Hepatocyte (in vitro differentiated cells): ENCODE data around the gene CLMP. TPM values are rescaled to one million over a fixed set of nuclear protein-coding genes. Genes with fewer than 3 reads are reported as not detected.

Experiments used
- DNase-seq: peaks from one replicate; pipeline ENCODE4 v3.0.0-alpha.2; 2016; ENCODE audit warnings: low spot score
- H2AFZ ChIP-seq: fragments of 200-600 bp; sonication (generic); 2 replicates; pipeline ENCODE4 v1.6.0; 2016; ENCODE audit warnings: antibody characterized with exemption, mild to moderate bottlenecking
- H3K27ac ChIP-seq: fragments of 200-600 bp; sonication (generic); 2 replicates; pipeline ENCODE4 v1.5.1; 2016; ENCODE audit warnings: mild to moderate bottlenecking
- H3K27me3 ChIP-seq: fragments of 200-600 bp; sonication (generic); 2 replicates; pipeline ENCODE4 v1.6.1; 2016
- H3K36me3 ChIP-seq: fragments of 200-600 bp; sonication (generic); replicated peaks from 2 replicates; pipeline ENCODE4 v1.5.1; 2016; ENCODE audit warnings: low read depth; ENCODE audit not compliant: insufficient read depth
- H3K4me1 ChIP-seq: fragments of 200-600 bp; sonication (generic); 2 replicates; pipeline ENCODE4 v1.5.1; 2016; ENCODE audit warnings: mild to moderate bottlenecking, moderate library complexity; ENCODE audit not compliant: insufficient read depth
- H3K4me2 ChIP-seq: fragments of 200-600 bp; sonication (generic); 2 replicates; pipeline ENCODE4 v1.6.0; 2016
- H3K4me3 ChIP-seq: fragments of 200-600 bp; sonication (generic); 2 replicates; pipeline ENCODE4 v1.5.1; 2016; ENCODE audit warnings: mild to moderate bottlenecking
- H3K79me2 ChIP-seq: fragments of 200-600 bp; sonication (generic); 2 replicates; pipeline ENCODE4 v1.6.0; 2017; ENCODE audit warnings: mild to moderate bottlenecking
- H3K9me2 ChIP-seq: fragments of 200-600 bp; sonication (generic); replicated peaks from 2 replicates; pipeline ENCODE4 v1.6.0; 2017; ENCODE audit warnings: mild to moderate bottlenecking; ENCODE audit not compliant: insufficient read depth
- H3K9me3 ChIP-seq: fragments of 200-600 bp; sonication (generic); 2 replicates; pipeline ENCODE4 v1.5.1; 2016; ENCODE audit warnings: low read depth, mild to moderate bottlenecking
- H4K20me1 ChIP-seq: fragments of 200-600 bp; sonication (generic); 2 replicates; pipeline ENCODE4 v1.6.0; 2016; ENCODE audit warnings: mild to moderate bottlenecking; ENCODE audit not compliant: insufficient read depth, poor library complexity, severe bottlenecking
- EZH2 ChIP-seq: fragments of 200-600 bp; sonication (generic); IDR thresholded peaks from 2 replicates; pipeline ENCODE4 v1.6.1; 2016; ENCODE audit warnings: antibody characterized with exemption, mild to moderate bottlenecking, borderline replicate concordance
- EZH2phosphoT487 ChIP-seq: fragments of 200-600 bp; sonication (generic); IDR thresholded peaks from one replicate; pipeline ENCODE4 v1.6.1; 2018; ENCODE audit warnings: antibody characterized with exemption, mild to moderate bottlenecking, low read depth, moderate library complexity; ENCODE audit not compliant: unreplicated experiment, severe bottlenecking
- WGBS: methylation state at CpG from one replicate; pipeline ENCODE4 v1.1.6; 2016; ENCODE audit warnings: low lambda C conversion rate; ENCODE audit errors: missing lambda C conversion rate; 5-methylcytosine and 5-hydroxymethylcytosine counted together
- polyA plus RNA-seq: library from polyadenylated mRNA; unstranded; fragments of >200 nt; fragmentation: Nextera tagmentation; extraction: Ambion mirVana; gene quantifications from 2 replicates; pipeline ENCODE4 v1.2.1, GENCODE V29; 2016
- total RNA-seq: library from RNA; depleted of rRNA; stranded (reverse); fragments of >200 nt; gene quantifications from 2 replicates; pipeline ENCODE4 v1.2.3, GENCODE V29; 2014
- TF ChIP-seq, protein P1 (sequence below): fragments of 200-600 bp; sonication (generic); IDR thresholded peaks from 2 replicates; pipeline ENCODE4 v1.5.1; 2016; ENCODE audit warnings: antibody characterized with exemption, mild to moderate bottlenecking; ENCODE audit not compliant: poor library complexity

The CLMP gene
- total and polyA plus RNA-seq, 2 experiments from 2014 or later = 23.3 to 59.4 TPM

DNA sequence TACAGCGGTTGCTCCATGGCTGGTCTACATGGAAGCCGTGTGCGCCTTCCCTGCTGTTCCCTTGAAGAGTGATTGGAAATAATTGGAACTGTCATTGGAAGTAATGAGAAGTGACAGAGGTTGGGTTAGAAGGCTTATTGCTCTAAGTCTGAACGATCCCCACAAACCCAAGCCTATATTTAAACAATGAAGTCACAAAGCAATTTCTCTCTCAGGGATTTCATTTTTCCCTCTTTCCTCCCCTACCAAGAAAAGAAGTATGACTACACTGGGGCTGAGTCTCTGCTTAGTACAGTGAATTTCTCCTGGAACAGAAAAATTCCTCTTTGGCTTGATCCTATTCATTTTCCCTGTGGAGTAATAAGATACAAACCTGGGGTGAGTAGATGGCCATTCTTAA lies 7.8 kb downstream of the CLMP start:
- TF ChIP-seq EZH2 = no peak
- TF ChIP-seq EZH2phosphoT487 = no peak
- TF ChIP-seq, protein P1, sequence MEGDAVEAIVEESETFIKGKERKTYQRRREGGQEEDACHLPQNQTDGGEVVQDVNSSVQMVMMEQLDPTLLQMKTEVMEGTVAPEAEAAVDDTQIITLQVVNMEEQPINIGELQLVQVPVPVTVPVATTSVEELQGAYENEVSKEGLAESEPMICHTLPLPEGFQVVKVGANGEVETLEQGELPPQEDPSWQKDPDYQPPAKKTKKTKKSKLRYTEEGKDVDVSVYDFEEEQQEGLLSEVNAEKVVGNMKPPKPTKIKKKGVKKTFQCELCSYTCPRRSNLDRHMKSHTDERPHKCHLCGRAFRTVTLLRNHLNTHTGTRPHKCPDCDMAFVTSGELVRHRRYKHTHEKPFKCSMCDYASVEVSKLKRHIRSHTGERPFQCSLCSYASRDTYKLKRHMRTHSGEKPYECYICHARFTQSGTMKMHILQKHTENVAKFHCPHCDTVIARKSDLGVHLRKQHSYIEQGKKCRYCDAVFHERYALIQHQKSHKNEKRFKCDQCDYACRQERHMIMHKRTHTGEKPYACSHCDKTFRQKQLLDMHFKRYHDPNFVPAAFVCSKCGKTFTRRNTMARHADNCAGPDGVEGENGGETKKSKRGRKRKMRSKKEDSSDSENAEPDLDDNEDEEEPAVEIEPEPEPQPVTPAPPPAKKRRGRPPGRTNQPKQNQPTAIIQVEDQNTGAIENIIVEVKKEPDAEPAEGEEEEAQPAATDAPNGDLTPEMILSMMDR = no peak
- DNase-seq = no peak
- Histone ChIP-seq H3K36me3 (no peaks in the 10 kb centered on the region), H3K27ac (peak overlapping the region; percentile 81), H3K4me1 (peaks cover 9% of the 10 kb centered on the region), H4K20me1 (no peaks in the 10 kb centered on the region), H3K4me3 (no peak overlapping the region), H3K4me2 (no peak overlapping the region), H3K27me3 (no peaks in the 10 kb centered on the region), H2AFZ (no peak overlapping the region), H3K79me2 (peaks cover 78% of the 10 kb centered on the region), H3K9me2 (no peaks in the 10 kb centered on the region), H3K9me3 (no peaks in the 10 kb centered on the region)
- WGBS = 87% methylated on average over 4 of the region's 4 CpGs

DNA sequence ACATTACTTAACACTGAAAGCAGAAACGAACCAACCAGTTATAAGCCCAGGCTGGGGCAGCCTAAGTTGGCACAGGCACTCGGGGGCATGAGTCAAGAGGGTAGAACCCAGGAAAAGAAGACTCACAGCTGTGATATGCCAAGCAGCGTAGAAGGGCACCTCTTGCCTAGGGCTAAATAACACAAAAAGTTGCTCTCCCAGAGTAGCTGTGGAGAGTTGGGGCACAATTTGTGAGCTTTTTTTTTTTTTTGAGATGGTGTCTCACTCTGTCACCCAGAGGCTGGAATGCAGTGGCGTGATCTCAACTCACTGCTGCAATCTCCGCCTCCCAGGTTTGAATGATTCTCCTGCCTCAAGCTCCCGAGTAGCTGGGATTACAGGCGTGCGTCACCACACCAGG lies 8.8 kb downstream of the CLMP start:
- 94% methylated on average over 8 of the region's 8 CpGs for WGBS
- H3K4me1 ChIP-seq = peaks cover 9% of the 10 kb centered on the region

DNA sequence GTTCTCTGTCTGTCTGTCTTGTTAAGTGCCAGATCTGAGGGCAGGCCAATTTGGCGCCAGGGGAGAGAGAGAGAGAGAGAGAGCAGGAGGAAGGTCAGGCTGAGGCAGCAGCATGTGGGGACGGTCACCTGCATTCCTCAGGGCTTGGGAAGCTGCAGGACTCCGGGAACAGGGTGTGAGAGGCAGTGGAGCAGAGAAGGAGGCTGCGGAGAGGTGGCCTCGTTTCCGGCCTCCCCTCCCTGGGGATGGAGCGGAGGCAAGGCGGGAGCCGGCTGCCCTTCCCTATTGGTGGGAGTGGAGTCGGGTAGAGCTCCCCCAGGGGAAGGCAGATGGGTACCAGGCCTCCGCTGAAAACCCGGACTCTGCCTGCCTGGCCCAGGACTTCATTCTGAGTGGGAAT lies 9.7 kb downstream of the CLMP start:
- H3K4me3 ChIP-seq = no peak overlapping the region
- no peaks in the 10 kb centered on the region for H3K36me3 ChIP-seq
- H3K9me3 ChIP-seq = no peaks in the 10 kb centered on the region
- no peak overlapping the region for H3K4me2 ChIP-seq
- no peaks in the 10 kb centered on the region for H4K20me1 ChIP-seq
- H2AFZ ChIP-seq = no peak overlapping the region
- peaks cover 14% of the 10 kb centered on the region for H3K4me1 ChIP-seq
- H3K27ac ChIP-seq = no peak overlapping the region
- no peaks in the 10 kb centered on the region for H3K9me2 ChIP-seq
- no peaks in the 10 kb centered on the region for H3K27me3 ChIP-seq
- WGBS = 79% methylated on average over 12 of the region's 12 CpGs
- DNase-seq = no peak
- TF ChIP-seq, protein P1 = no peak
- no peak for TF ChIP-seq EZH2
- TF ChIP-seq EZH2phosphoT487 = no peak
- peaks cover 67% of the 10 kb centered on the region for H3K79me2 ChIP-seq

More for the DNA sequence above, 8.8 kb downstream of the CLMP start:
- DNase-seq = no peak
- peaks cover 74% of the 10 kb centered on the region for H3K79me2 ChIP-seq
- H4K20me1 ChIP-seq = no peaks in the 10 kb centered on the region
- no peak overlapping the region for H3K27ac ChIP-seq
- H3K36me3 ChIP-seq = no peaks in the 10 kb centered on the region
- TF ChIP-seq, protein P1 = no peak
- no peak for TF ChIP-seq EZH2
- TF ChIP-seq EZH2phosphoT487 = no peak
- no peaks in the 10 kb centered on the region for H3K27me3 ChIP-seq
- no peaks in the 10 kb centered on the region for H3K9me2 ChIP-seq
- no peak overlapping the region for H2AFZ ChIP-seq
- no peak overlapping the region for H3K4me3 ChIP-seq
- H3K4me2 ChIP-seq = no peak overlapping the region
- H3K9me3 ChIP-seq = no peaks in the 10 kb centered on the region

DNA sequence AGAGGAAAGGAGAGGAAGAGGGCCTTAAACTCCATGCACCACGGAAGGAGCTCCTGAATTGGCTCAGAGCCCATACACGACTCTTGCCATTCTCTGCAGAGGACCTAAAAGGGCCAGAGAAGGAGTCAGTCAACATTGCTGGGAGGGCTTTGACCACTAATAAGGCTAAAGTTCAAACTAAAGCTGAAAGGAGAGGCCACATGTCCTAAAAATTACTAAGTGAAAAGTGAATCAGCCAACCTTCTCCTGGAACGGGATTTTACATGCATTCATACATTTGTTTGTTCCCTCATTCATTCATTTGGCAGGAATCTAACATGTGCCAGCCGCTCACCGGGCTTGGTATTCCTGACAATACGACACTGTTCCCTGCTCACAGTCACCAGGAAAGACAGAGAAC lies 10.5 kb downstream of the CLMP start:
- Histone ChIP-seq H3K36me3 (no peaks in the 10 kb centered on the region), H3K9me3 (no peaks in the 10 kb centered on the region), H3K4me1 (peaks cover 22% of the 10 kb centered on the region), H4K20me1 (no peaks in the 10 kb centered on the region), H3K4me2 (no peak overlapping the region), H3K27me3 (no peaks in the 10 kb centered on the region), H3K4me3 (no peak overlapping the region), H3K79me2 (peaks cover 66% of the 10 kb centered on the region), H3K27ac (no peak overlapping the region), H2AFZ (no peak overlapping the region), H3K9me2 (no peaks in the 10 kb centered on the region)
- DNase-seq = no peak
- TF ChIP-seq, protein P1 = no peak
- TF ChIP-seq EZH2phosphoT487 = no peak
- no peak for TF ChIP-seq EZH2
- WGBS = 70% methylated on average over 6 of the region's 6 CpGs
